Small intestine (tissue), 7 donors: ENCODE results near the gene CNKSR3. TPM values are rescaled to one million over a fixed set of nuclear protein-coding genes. Genes with fewer than 3 reads are reported as not detected.
A peak's percentile ranks its signal among the peaks of the same experiment; 100 is the strongest.

Source experiments
- DNase-seq, 2 donors: peaks; one replicate each; pipeline versions ENCODE4 v3.0.0 to v3.0.0-alpha.2; 2013
- FAIRE-seq: peaks from 2 replicates; lab custom pipeline; 2012; peaks lifted over from hg19 to GRCh38; lab: Jason Lieb, UNC
- H3K27ac ChIP-seq, 3 donors: one replicate each; pipeline ENCODE4 v1.5.1; 2013; ENCODE audit warnings: low read length in 2 of 3, mild to moderate bottlenecking in 2 of 3, control low read depth in 1 of 3, inconsistent platforms in 1 of 3, low read depth in 1 of 3, moderate library complexity in 1 of 3
- H3K27me3 ChIP-seq, 3 donors: one replicate each; pipeline ENCODE4 v1.6.1; 2013; ENCODE audit warnings: low read length in 3 of 3, inconsistent platforms in 1 of 3; ENCODE audit not compliant: control insufficient read depth in 3 of 3, insufficient read depth in 3 of 3
- H3K36me3 ChIP-seq, 3 donors: one replicate each; pipeline ENCODE4 v1.6.1; 2013; ENCODE audit warnings: low read length in 3 of 3, inconsistent platforms in 1 of 3, low read depth in 1 of 3, mild to moderate bottlenecking in 1 of 3, moderate library complexity in 1 of 3; ENCODE audit not compliant: control insufficient read depth in 3 of 3, insufficient read depth in 2 of 3
- H3K4me1 ChIP-seq, 3 donors: one replicate each; pipeline ENCODE4 v1.6.1; 2013; ENCODE audit warnings: low read length in 2 of 3, inconsistent platforms in 1 of 3, low read depth in 1 of 3, mild to moderate bottlenecking in 1 of 3, moderate library complexity in 1 of 3; ENCODE audit not compliant: control insufficient read depth in 3 of 3, insufficient read depth in 2 of 3
- H3K4me3 ChIP-seq, 3 donors: one replicate each; pipeline ENCODE4 v1.5.1; 2013; ENCODE audit warnings: low read length in 3 of 3, control low read depth in 1 of 3, inconsistent platforms in 1 of 3, low read depth in 1 of 3, mild to moderate bottlenecking in 1 of 3, moderate library complexity in 1 of 3
- H3K9me3 ChIP-seq, 2 donors: one replicate each; pipeline ENCODE4 v1.6.1; 2013; ENCODE audit warnings: low read depth in 1 of 2, low read length in 1 of 2; ENCODE audit not compliant: control insufficient read depth in 2 of 2, insufficient read depth in 1 of 2
- WGBS, 3 donors: extraction: QIAGEN DNeasy Blood & Tissue Kit; methylation state at CpG; one replicate each; pipeline ENCODE4 v1.1.7; 2013; 5-methylcytosine and 5-hydroxymethylcytosine counted together
- polyA plus RNA-seq, 4 donors: library from polyadenylated mRNA; stranded (reverse) in 3 of 4; unstranded in 1 of 4; fragments of 200-250 nt in 3 of 4; fragments of 120-200 nt in 1 of 4; gene quantifications; one replicate each; pipeline versions ENCODE4 v1.2.1 to v1.2.3, GENCODE V29; 2013
- donor health status: healthy with polysubstance abuse.
- donor health status: control.
- donor health status: control.
- donor health status: Bipolar disorder and iron deficiency.
- donor health status: healthy.

The CNKSR3 gene
- polyA plus RNA-seq, 4 donors, result 10.6 to 34.6 (median 11.6) TPM

GRCh38 chr6:154445417-154445816 is 65.1 kb downstream of the CNKSR3 start:
- Histone ChIP-seq H3K36me3 (peaks cover 0 to 24% (median 2%) of the 10 kb centered on the region in 3 donors), H3K27ac (no peak overlapping the region), H3K9me3 (no peaks in the 10 kb centered on the region), H3K4me1 (peaks cover 0 to 22% (median 5%) of the 10 kb centered on the region in 3 donors), H3K4me3 (no peak overlapping the region), H3K27me3 (no peaks in the 10 kb centered on the region)
- DNase-seq (no peak), FAIRE-seq (no peak)
- 40 to 45% (median 43%) methylated on average over 2 of the region's 2 CpGs for WGBS, 3 donors

DNA sequence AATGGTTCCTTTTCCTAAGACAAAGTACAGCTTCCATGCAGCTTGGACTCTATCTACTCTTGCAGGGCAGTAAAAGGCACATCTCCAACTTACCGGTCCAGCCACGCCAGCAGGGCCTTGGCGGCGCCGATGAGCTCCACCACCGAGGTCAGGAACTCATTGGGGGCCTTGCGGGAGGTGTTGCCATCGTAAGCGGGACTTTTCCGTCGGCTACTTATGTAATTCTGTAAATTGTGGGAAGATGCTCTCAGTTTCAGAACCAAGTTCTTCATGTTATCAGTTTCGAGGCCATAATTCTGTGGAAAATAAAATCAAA is 68.5 kb downstream of the CNKSR3 start:
- DNase-seq, result no peak
- Histone ChIP-seq H3K9me3 (no peaks in the 10 kb centered on the region), H3K27me3 (no peaks in the 10 kb centered on the region), H3K4me1 (peaks cover 0 to 9% (median 0%) of the 10 kb centered on the region in 3 donors), H3K36me3 (peaks cover 0 to 27% (median 0%) of the 10 kb centered on the region in 3 donors), H3K27ac (peak overlapping the region in 2 of 3 donors; percentile 9 to 49), H3K4me3 (no peak overlapping the region)
- no peak for FAIRE-seq
- WGBS, 3 donors, result 58 to 79% (median 63%) methylated on average over 12 of the region's 12 CpGs

GRCh38 chr6:154440422-154441043 is 70.0 kb downstream of the CNKSR3 start:
- 91 to 100% (median 91%) methylated on average over 1 of the region's 1 CpG for WGBS, 3 donors
- no peak for FAIRE-seq
- no peaks in the 10 kb centered on the region for H3K27me3 ChIP-seq
- H3K4me3 ChIP-seq, result no peak overlapping the region
- peaks cover 0 to 37% (median 0%) of the 10 kb centered on the region in 3 donors for H3K36me3 ChIP-seq
- no peaks in the 10 kb centered on the region for H3K9me3 ChIP-seq
- peaks cover 0 to 9% (median 0%) of the 10 kb centered on the region in 3 donors for H3K4me1 ChIP-seq
- DNase-seq, result peak in 1 of 2 donors; percentile 27
- peak overlapping the region in 1 of 3 donors; percentile 49 for H3K27ac ChIP-seq

DNA sequence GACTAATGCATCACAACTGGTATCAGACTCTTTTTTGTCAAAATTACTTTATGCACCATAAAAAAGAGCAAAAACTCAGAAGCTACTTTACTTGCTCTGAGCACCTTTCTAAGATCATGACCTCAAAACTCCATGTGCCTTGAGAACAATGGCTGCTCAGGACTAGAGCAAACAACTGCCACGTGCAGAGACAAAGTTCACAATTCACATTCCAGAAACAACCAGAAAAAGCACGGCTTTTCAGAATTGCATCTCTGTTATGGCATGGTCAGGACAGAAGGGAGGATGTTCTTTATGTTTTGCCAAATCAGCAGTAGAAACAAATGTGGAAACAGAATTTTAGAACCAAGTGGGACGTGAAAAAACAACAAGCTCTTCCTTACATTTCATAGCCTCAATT is 70.5 kb downstream of the CNKSR3 start:
- Histone ChIP-seq H3K4me3 (no peak overlapping the region), H3K27me3 (no peaks in the 10 kb centered on the region), H3K36me3 (peaks cover 0 to 43% (median 0%) of the 10 kb centered on the region in 3 donors), H3K4me1 (peaks cover 0 to 9% (median 0%) of the 10 kb centered on the region in 3 donors), H3K27ac (no peak overlapping the region), H3K9me3 (no peaks in the 10 kb centered on the region)
- FAIRE-seq (no peak), DNase-seq (peak; percentile 11 to 43)
- WGBS, 3 donors, result 42 to 54% (median 44%) methylated on average over 3 of the region's 3 CpGs

GRCh38 chr6:154438882-154439415 is 71.5 kb downstream of the CNKSR3 start:
- H3K36me3 ChIP-seq, result peaks cover 0 to 45% (median 0%) of the 10 kb centered on the region in 3 donors
- H3K27ac ChIP-seq, result no peak overlapping the region
- no peaks in the 10 kb centered on the region for H3K27me3 ChIP-seq
- WGBS, 3 donors, result 89 to 91% (median 90%) methylated on average over 9 of the region's 9 CpGs
- no peak overlapping the region for H3K4me3 ChIP-seq
- H3K9me3 ChIP-seq, result no peaks in the 10 kb centered on the region
- FAIRE-seq (no peak), DNase-seq (no peak)
- H3K4me1 ChIP-seq, result peaks cover 0 to 9% (median 0%) of the 10 kb centered on the region in 3 donors

GRCh38 chr6:154435400-154435945 is 75.0 kb downstream of the CNKSR3 start:
- DNase-seq (no peak), FAIRE-seq (no peak)
- Histone ChIP-seq H3K36me3 (peaks cover 0 to 36% (median 2%) of the 10 kb centered on the region in 3 donors), H3K27ac (no peak overlapping the region), H3K4me1 (no peaks in the 10 kb centered on the region), H3K27me3 (no peaks in the 10 kb centered on the region), H3K9me3 (no peaks in the 10 kb centered on the region), H3K4me3 (no peak overlapping the region)
- 86 to 94% (median 88%) methylated on average over 11 of the region's 11 CpGs for WGBS, 3 donors

DNA sequence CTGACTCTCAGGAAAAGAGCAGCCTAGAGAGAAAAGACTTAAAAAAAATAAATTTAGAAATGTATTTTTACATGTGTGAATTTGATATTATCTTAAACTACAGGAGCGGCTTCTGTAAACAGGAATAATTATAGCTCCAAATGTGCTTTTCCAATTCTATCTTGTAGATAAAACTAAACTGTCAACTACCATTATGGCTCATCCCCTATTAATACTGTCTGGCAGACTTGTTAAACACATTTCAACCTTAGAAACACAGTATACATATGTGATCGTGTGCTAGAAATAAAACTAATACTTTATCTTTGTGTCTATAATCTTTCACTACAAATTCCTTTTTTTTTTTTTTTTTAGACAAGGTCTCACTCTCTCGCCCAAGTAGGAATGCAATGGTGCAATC is 75.8 kb downstream of the CNKSR3 start:
- Histone ChIP-seq H3K36me3 (peaks cover 0 to 36% (median 4%) of the 10 kb centered on the region in 3 donors), H3K9me3 (no peaks in the 10 kb centered on the region), H3K27ac (no peak overlapping the region), H3K27me3 (no peaks in the 10 kb centered on the region), H3K4me3 (no peak overlapping the region), H3K4me1 (no peaks in the 10 kb centered on the region)
- WGBS, 3 donors, result 89 to 93% (median 91%) methylated on average over 3 of the region's 3 CpGs
- no peak for DNase-seq
- FAIRE-seq, result no peak

GRCh38 chr6:154433477-154434241 is 76.8 kb downstream of the CNKSR3 start:
- 78 to 87% (median 82%) methylated on average over 8 of the region's 8 CpGs for WGBS, 3 donors
- FAIRE-seq (no peak), DNase-seq (no peak)
- Histone ChIP-seq H3K27me3 (no peaks in the 10 kb centered on the region), H3K36me3 (peaks cover 0 to 33% (median 6%) of the 10 kb centered on the region in 3 donors), H3K4me3 (no peak overlapping the region), H3K27ac (no peak overlapping the region), H3K9me3 (no peaks in the 10 kb centered on the region), H3K4me1 (no peaks in the 10 kb centered on the region)
